Nasal cavity respiratory epithelium epithelial cell of viscerocranial mucosa (primary cell): ENCODE results near the gene RPL31. TPM values are rescaled to one million over a fixed set of nuclear protein-coding genes. Genes with fewer than 3 reads are reported as not detected.

Experiments
- total RNA-seq: library from RNA; depleted of rRNA; stranded (reverse); fragments of >200 nt; gene quantifications from 2 replicates; pipeline ENCODE4 v1.2.3, GENCODE V29; 2014

RPL31 gene
- total RNA-seq = 1,277 and 1,465 TPM in 2 replicates

GRCh38 chr2:101001691-101002561 is at the start of gene RPL31:
Gene RPL31 (plus strand): TSS chr2:101002289. CDS start chr2:101002702, 413 bp downstream.

Other genes starting within 250 kb of the RPL31 start
- 17.8 and 28.8 TPM in 2 replicates for gene NPAS2, start 182.2 kb upstream of the RPL31 start, total RNA-seq
- 14.7 and 32.7 TPM in 2 replicates for gene TBC1D8, start 149.1 kb downstream of the RPL31 start, total RNA-seq